GM23248 (cell line): Measurements from ENCODE around the gene ARPC4. TPM values are rescaled to one million over a fixed set of nuclear protein-coding genes. Genes with fewer than 3 reads are reported as not detected.

Source experiments
- DNase-seq: peaks from one replicate; pipeline ENCODE4 v3.0.0-alpha.2; 2015
- H2AFZ ChIP-seq: fragments of 200-600 bp; sonication (generic); 2 replicates; pipeline ENCODE4 v1.6.1; 2016; ENCODE audit warnings: antibody characterized with exemption
- H3F3A ChIP-seq: fragments of 200-600 bp; sonication (generic); 2 replicates; pipeline ENCODE4 v1.6.1; 2016; ENCODE audit warnings: mild to moderate bottlenecking, antibody characterized with exemption, mixed run types; ENCODE audit not compliant: insufficient read depth
- H3K27ac ChIP-seq: fragments of 200-600 bp; sonication (generic); 2 replicates; pipeline ENCODE4 v1.5.1; 2016; ENCODE audit warnings: mild to moderate bottlenecking
- H3K27me3 ChIP-seq: fragments of 200-600 bp; sonication (generic); replicated peaks from 2 replicates; pipeline ENCODE4 v1.6.1; 2016; ENCODE audit warnings: mild to moderate bottlenecking; ENCODE audit not compliant: insufficient read depth
- H3K36me3 ChIP-seq: fragments of 200-600 bp; sonication (generic); 2 replicates; pipeline ENCODE4 v1.6.1; 2016; ENCODE audit warnings: low read depth, mild to moderate bottlenecking
- H3K4me1 ChIP-seq: fragments of 200-600 bp; sonication (generic); 2 replicates; pipeline ENCODE4 v1.6.1; 2016; ENCODE audit warnings: mild to moderate bottlenecking; ENCODE audit not compliant: insufficient read depth
- H3K4me2 ChIP-seq: fragments of 200-600 bp; sonication (generic); one replicate; pipeline ENCODE4 v1.6.1; 2016; ENCODE audit warnings: mild to moderate bottlenecking; ENCODE audit not compliant: unreplicated experiment
- H3K4me3 ChIP-seq: fragments of 200-600 bp; sonication (generic); 2 replicates; pipeline ENCODE4 v1.5.1; 2016; ENCODE audit warnings: mild to moderate bottlenecking
- H3K79me2 ChIP-seq: fragments of 200-600 bp; sonication (generic); 2 replicates; pipeline ENCODE4 v1.6.1; 2016; ENCODE audit warnings: mild to moderate bottlenecking; ENCODE audit not compliant: insufficient read depth
- H3K9ac ChIP-seq: fragments of 200-600 bp; sonication (generic); 2 replicates; pipeline ENCODE4 v1.6.1; 2016; ENCODE audit warnings: mild to moderate bottlenecking
- H3K9me2 ChIP-seq: fragments of 200-600 bp; sonication (generic); 2 replicates; pipeline ENCODE4 v1.6.1; 2016; ENCODE audit warnings: mixed run types, mild to moderate bottlenecking, moderate library complexity; ENCODE audit not compliant: insufficient read depth
- H3K9me3 ChIP-seq: fragments of 200-600 bp; sonication (generic); one replicate; pipeline ENCODE4 v1.6.1; 2017; ENCODE audit warnings: low read depth
- H4K20me1 ChIP-seq: fragments of 200-600 bp; sonication (generic); 2 replicates; pipeline ENCODE4 v1.6.0; 2016; ENCODE audit not compliant: insufficient read depth
- EZH2 ChIP-seq: fragments of 200-600 bp; sonication (generic); IDR thresholded peaks from 2 replicates; pipeline ENCODE4 v1.6.1; 2018; ENCODE audit warnings: antibody characterized with exemption, mild to moderate bottlenecking; ENCODE audit not compliant: insufficient read depth, poor library complexity, severe bottlenecking
- EZH2phosphoT487 ChIP-seq: fragments of 200-600 bp; sonication (generic); IDR thresholded peaks from 2 replicates; pipeline ENCODE4 v1.6.1; 2018; ENCODE audit warnings: antibody characterized with exemption, moderate library complexity, mild to moderate bottlenecking, low read depth; ENCODE audit not compliant: insufficient read depth
- WGBS, 2 experiments: methylation state at CpG; one replicate each; pipeline ENCODE4 v1.1.6; 2015 to 2017; ENCODE audit warnings: low lambda C conversion rate in 2 of 2, low coverage in 1 of 2; ENCODE audit errors: missing lambda C conversion rate in 2 of 2; 5-methylcytosine and 5-hydroxymethylcytosine counted together
- in situ Hi-C: fragments of 300-500 bp; cut with MboI; formaldehyde crosslinking; loops from 2 replicates; pipeline ENCODE4 v1.15.0; 2020
- polyA plus RNA-seq: library from polyadenylated mRNA; unstranded; fragments of >200 nt; fragmentation: Nextera tagmentation; extraction: Ambion mirVana; gene quantifications from 2 replicates; pipeline ENCODE4 v1.2.1, GENCODE V29; 2016
- total RNA-seq: library from RNA; depleted of rRNA; stranded (reverse); fragments of >200 nt; shearing (Covaris generic); gene quantifications from 2 replicates; pipeline ENCODE4 v1.2.3, GENCODE V29; 2014

The ARPC4 gene
- total and polyA plus RNA-seq, 2 experiments from 2014 or later, result 182 to 315 TPM

DNA sequence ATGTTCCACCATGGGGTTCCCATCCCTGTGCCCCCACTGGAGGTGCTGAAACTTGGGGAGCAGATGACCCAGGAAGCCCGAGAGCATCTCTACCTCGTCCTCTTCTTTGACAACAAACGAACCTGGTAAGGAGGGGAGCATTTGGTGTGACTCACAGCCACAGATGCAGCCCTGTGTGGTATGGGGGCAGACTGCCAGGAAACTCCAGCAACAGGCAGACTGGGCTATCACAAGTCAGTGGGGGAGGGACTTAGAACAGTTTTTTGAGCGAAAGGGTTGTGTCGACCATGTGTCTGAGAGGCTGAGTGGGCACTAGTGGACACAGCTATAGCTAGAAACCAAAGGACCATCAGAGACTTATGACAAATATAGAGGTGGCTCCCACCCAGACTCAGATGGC lies 46.6 kb upstream of the ARPC4 start:
- Histone ChIP-seq H3F3A (peaks cover 24% of the 10 kb centered on the region), H3K4me2 (no peak overlapping the region), H3K9me2 (no peaks in the 10 kb centered on the region), H3K9me3 (no peaks in the 10 kb centered on the region), H4K20me1 (no peaks in the 10 kb centered on the region), H3K4me3 (no peak overlapping the region), H3K4me1 (peaks cover 16% of the 10 kb centered on the region; the same call in 1 of the 2 replicates), H3K27me3 (no peaks in the 10 kb centered on the region), H3K36me3 (peaks cover 48% of the 10 kb centered on the region; the same call in 1 of the 2 replicates), H2AFZ (no peak overlapping the region), H3K9ac (no peak overlapping the region), H3K79me2 (peaks cover 12% of the 10 kb centered on the region), H3K27ac (peak overlapping the region; percentile 12; the same call in 1 of the 2 replicates)
- TF ChIP-seq EZH2phosphoT487 (no peak), EZH2 (no peak)
- WGBS, 2 experiments, result 45 to 53% methylated on average over 5 of the region's 5 CpGs
- DNase-seq, result peak; percentile 84
- in situ Hi-C loops, result no loop called here

- peaks cover 16% of the 10 kb centered on the region; the same call in 1 of the 2 replicates for H3K4me1 ChIP-seq
- 79 to 82% methylated on average over 8 of the region's 8 CpGs for WGBS, 2 experiments
- no peaks in the 10 kb centered on the region for H3K9me3 ChIP-seq
- DNase-seq, result peak; percentile 63
- peak overlapping the region; percentile 12; the same call in 1 of the 2 replicates for H3K27ac ChIP-seq
- H4K20me1 ChIP-seq, result no peaks in the 10 kb centered on the region
- in situ Hi-C loops, result no loop called here
- no peak overlapping the region for H3K9ac ChIP-seq
- H3K4me3 ChIP-seq, result no peak overlapping the region
- H3K9me2 ChIP-seq, result no peaks in the 10 kb centered on the region
- peaks cover 42% of the 10 kb centered on the region; the same call in 1 of the 2 replicates for H3K36me3 ChIP-seq
- H3K4me2 ChIP-seq, result no peak overlapping the region
- H3F3A ChIP-seq, result peaks cover 24% of the 10 kb centered on the region
- no peak overlapping the region for H2AFZ ChIP-seq
- no peaks in the 10 kb centered on the region for H3K27me3 ChIP-seq
- no peak for TF ChIP-seq EZH2
- no peak for TF ChIP-seq EZH2phosphoT487
- H3K79me2 ChIP-seq, result peaks cover 21% of the 10 kb centered on the region
Observed at GRCh38 chr3:9747267-9747666, 45.6 kb upstream of the ARPC4 start.

GRCh38 chr3:9748031-9748430 lies 44.9 kb upstream of the ARPC4 start:
- Histone ChIP-seq H3K79me2 (peaks cover 23% of the 10 kb centered on the region), H3K4me2 (no peak overlapping the region), H2AFZ (no peak overlapping the region), H3K4me3 (no peak overlapping the region), H3K36me3 (peaks cover 34% of the 10 kb centered on the region; the same call in 1 of the 2 replicates), H3K9ac (no peak overlapping the region), H3K27ac (no peak overlapping the region), H3K9me3 (no peaks in the 10 kb centered on the region), H3K9me2 (no peaks in the 10 kb centered on the region), H3F3A (peaks cover 24% of the 10 kb centered on the region), H3K27me3 (no peaks in the 10 kb centered on the region), H4K20me1 (no peaks in the 10 kb centered on the region), H3K4me1 (peaks cover 16% of the 10 kb centered on the region; the same call in 1 of the 2 replicates)
- in situ Hi-C loops, result no loop called here
- no peak for DNase-seq
- 94 to 100% methylated on average over 2 of the region's 2 CpGs for WGBS, 2 experiments
- TF ChIP-seq EZH2 (no peak), EZH2phosphoT487 (no peak)

- H3K27me3 ChIP-seq, result no peaks in the 10 kb centered on the region
- in situ Hi-C loops, result no loop called here
- peaks cover 22% of the 10 kb centered on the region; the same call in 1 of the 2 replicates for H3K36me3 ChIP-seq
- H3F3A ChIP-seq, result peaks cover 24% of the 10 kb centered on the region
- H2AFZ ChIP-seq, result peak overlapping the region; percentile 87
- peak overlapping the region; percentile 90 for H3K27ac ChIP-seq
- peak overlapping the region; percentile 95 for H3K4me2 ChIP-seq
- H3K4me1 ChIP-seq, result peaks cover 16% of the 10 kb centered on the region; the same call in 1 of the 2 replicates
- H3K9ac ChIP-seq, result peak overlapping the region; percentile 85
- H3K9me3 ChIP-seq, result no peaks in the 10 kb centered on the region
- no peak for TF ChIP-seq EZH2phosphoT487
- no peak for TF ChIP-seq EZH2
- no peak for DNase-seq
- no peaks in the 10 kb centered on the region for H3K9me2 ChIP-seq
- peak overlapping the region; percentile 100 for H3K4me3 ChIP-seq
- no peaks in the 10 kb centered on the region for H4K20me1 ChIP-seq
- 5 to 6% methylated on average over 19 of the region's 19 CpGs for WGBS, 2 experiments
- peaks cover 23% of the 10 kb centered on the region for H3K79me2 ChIP-seq
Observed at GRCh38 chr3:9749296-9749644, 43.6 kb upstream of the ARPC4 start.
